IMR-90 (cell line): ENCODE measurements around the gene ARHGAP24. TPM values are rescaled to one million over a fixed set of nuclear protein-coding genes. Genes with fewer than 3 reads are reported as not detected.

Experiments
- ATAC-seq: fragments of 200-7000 bp; cut with Tn5 transposase; 2 replicates; pipeline ENCODE4 v1.9.1; 2020; ENCODE audit warnings: low read depth, mild to moderate bottlenecking, moderate library complexity
- BruUV-seq: library from RNA; stranded (reverse); fragments of 400-500 nt; replicated peaks from 2 replicates; lab custom pipeline; 2021; lab: Mats Ljungman, UMichigan
- CTCF ChIA-PET: fragments of 300-600 bp; formaldehyde crosslinking; extraction: SDS; loops from one replicate; lab custom pipeline; 2021; ENCODE audit warnings: antibody characterized with exemption; lab: Yijun Ruan, JAX
- POLR2A ChIA-PET: fragments of 300-600 bp; sonication (Branson Sonifier 250); formaldehyde crosslinking; loops from one replicate; lab custom pipeline; 2022; ENCODE audit warnings: antibody characterized with exemption; ENCODE audit not compliant: unreplicated experiment; lab: Charles Lee
- DNase-seq: peaks from one replicate; pipeline ENCODE4 v3.0.0; 2013
- H2AFZ ChIP-seq: replicated peaks from 2 replicates; pipeline ENCODE3; 2013; ENCODE audit warnings: low read length, mild to moderate bottlenecking; ENCODE audit not compliant: poor library complexity
- H2AK5ac ChIP-seq: 2 replicates; pipeline ENCODE4 v1.6.1; 2013; ENCODE audit warnings: low read depth, low read length, inconsistent platforms
- H2AK9ac ChIP-seq: replicated peaks from 2 replicates; pipeline ENCODE3; 2013; ENCODE audit warnings: mild to moderate bottlenecking, low read depth, low read length, moderate library complexity; ENCODE audit not compliant: poor library complexity
- H2BK120ac ChIP-seq: 2 replicates; pipeline ENCODE4 v1.6.1; 2013; ENCODE audit warnings: low read depth, low read length, inconsistent platforms
- H2BK15ac ChIP-seq: 3 replicates; pipeline ENCODE4 v1.6.1; 2013; ENCODE audit warnings: low read depth, low read length, inconsistent platforms
- H2BK20ac ChIP-seq: 2 replicates; pipeline ENCODE4 v1.6.1; 2013; ENCODE audit warnings: low read depth, mild to moderate bottlenecking, inconsistent platforms, low read length, moderate library complexity
- H2BK5ac ChIP-seq: 2 replicates; pipeline ENCODE4 v1.6.1; 2013; ENCODE audit warnings: mild to moderate bottlenecking, low read depth, low read length, inconsistent platforms; ENCODE audit not compliant: poor library complexity, severe bottlenecking
- H3K14ac ChIP-seq: replicated peaks from 2 replicates; pipeline ENCODE4 v1.6.1; 2013; ENCODE audit warnings: low read depth, low read length, inconsistent platforms
- H3K18ac ChIP-seq: 2 replicates; pipeline ENCODE4 v1.6.1; 2013; ENCODE audit warnings: low read depth, low read length, control low read depth
- H3K23ac ChIP-seq: 2 replicates; pipeline ENCODE4 v1.6.1; 2013; ENCODE audit warnings: low read depth, low read length, inconsistent platforms
- H3K27ac ChIP-seq: 2 replicates; pipeline ENCODE4 v1.5.1; 2013; ENCODE audit warnings: mild to moderate bottlenecking, control low read depth, low read length; ENCODE audit not compliant: insufficient read depth
- H3K27me3 ChIP-seq: 2 replicates; pipeline ENCODE4 v1.6.1; 2013; ENCODE audit warnings: low read length; ENCODE audit not compliant: control insufficient read depth, insufficient read depth
- H3K36me3 ChIP-seq: 2 replicates; pipeline ENCODE4 v1.6.1; 2013; ENCODE audit warnings: low read length, mixed read lengths; ENCODE audit not compliant: control insufficient read depth, insufficient read depth
- H3K4ac ChIP-seq: 2 replicates; pipeline ENCODE4 v1.6.1; 2013; ENCODE audit warnings: low read depth, low read length, inconsistent platforms
- H3K4me1 ChIP-seq: 2 replicates; pipeline ENCODE4 v1.6.1; 2013; ENCODE audit warnings: low read length, mixed read lengths; ENCODE audit not compliant: control insufficient read depth, insufficient read depth
- H3K4me2 ChIP-seq: 2 replicates; pipeline ENCODE4 v1.6.1; 2013; ENCODE audit warnings: low read depth, mild to moderate bottlenecking, control low read depth, low read length, moderate library complexity
- H3K4me3 ChIP-seq: 2 replicates; pipeline ENCODE4 v1.5.1; 2013; ENCODE audit warnings: low read depth, mild to moderate bottlenecking, control low read depth, low read length, moderate library complexity; ENCODE audit not compliant: insufficient read depth
- H3K56ac ChIP-seq: 2 replicates; pipeline ENCODE4 v1.6.1; 2013; ENCODE audit warnings: low read length, inconsistent platforms; ENCODE audit not compliant: insufficient read depth; ENCODE audit errors: extremely low read depth
- H3K79me1 ChIP-seq, 2 experiments: 2 replicates each; pipeline ENCODE4 v1.6.1; 2013; ENCODE audit warnings: low read length in 2 of 2, inconsistent platforms in 1 of 2, low read depth in 1 of 2
- H3K9ac ChIP-seq: 2 replicates; pipeline ENCODE4 v1.6.1; 2013; ENCODE audit warnings: low read depth, low read length, control low read depth
- H3K9me1 ChIP-seq: 2 replicates; pipeline ENCODE4 v1.6.1; 2013; ENCODE audit warnings: low read length, inconsistent platforms; ENCODE audit not compliant: insufficient read depth
- H3K9me3 ChIP-seq: 2 replicates; pipeline ENCODE4 v1.6.1; 2013; ENCODE audit warnings: low read length; ENCODE audit not compliant: control insufficient read depth, insufficient read depth
- H4K20me1 ChIP-seq: 2 replicates; pipeline ENCODE4 v1.6.1; 2013; ENCODE audit warnings: low read length, inconsistent platforms; ENCODE audit not compliant: insufficient read depth
- H4K5ac ChIP-seq: 2 replicates; pipeline ENCODE4 v1.6.1; 2013; ENCODE audit warnings: mild to moderate bottlenecking, low read depth, low read length, control low read depth
- H4K8ac ChIP-seq, 2 experiments: 2 replicates each; pipeline ENCODE4 v1.6.1; 2013; ENCODE audit warnings: low read depth in 2 of 2, low read length in 2 of 2, control low read depth in 1 of 2, inconsistent platforms in 1 of 2
- H4K91ac ChIP-seq: 2 replicates; pipeline ENCODE4 v1.6.1; 2013; ENCODE audit warnings: low read depth, low read length, inconsistent platforms; ENCODE audit not compliant: insufficient read depth
- FOS ChIP-seq: fragments of 150-350 bp; IDR thresholded peaks from 2 replicates; pipeline ENCODE4 v1.6.1; 2016; ENCODE audit warnings: low read depth, low read length
- RCOR1 ChIP-seq: IDR thresholded peaks from 2 replicates; pipeline ENCODE4 v1.6.1; 2012; ENCODE audit warnings: mild to moderate bottlenecking, low read length, improper control_type of control experiment; ENCODE audit not compliant: insufficient replicate concordance
- SMC3 ChIP-seq: fragments of 150-350 bp; IDR thresholded peaks from 2 replicates; pipeline ENCODE4 v1.6.1; 2016; ENCODE audit warnings: low read depth, mild to moderate bottlenecking, antibody characterized with exemption, low read length, moderate library complexity
- WGBS, 2 experiments: methylation state at CpG; one replicate each; pipeline versions ENCODE4 v1.1.5 to v1.1.7; 2013; ENCODE audit warnings: missing lambda C conversion rate in 2 of 2; ENCODE audit not compliant: insufficient read length in 1 of 2; ENCODE audit errors: extremely low coverage in 2 of 2; 5-methylcytosine and 5-hydroxymethylcytosine counted together
- dilution Hi-C: fragments of 300-500 bp; cut with HindIII; formaldehyde crosslinking; loops from one replicate; pipeline ENCODE4 v1.14.3; 2018; ENCODE audit warnings: low sequenced_read_pairs; ENCODE audit not compliant: unreplicated experiment
- in situ Hi-C: fragments of 300-500 bp; cut with MboI; formaldehyde crosslinking; loops from 3 replicates; pipeline ENCODE4 v1.14.3; 2019; ENCODE audit warnings: low sequenced_read_pairs, inconsistent platforms, mixed read lengths
- intact Hi-C: fragments of 100-400 bp; cut with micrococcal nuclease; formaldehyde crosslinking; loops from 2 replicates; pipeline ENCODE4 v1.10.0; 2022
- polyA plus RNA-seq, 3 experiments: library from polyadenylated mRNA; depleted of rRNA; stranded (reverse); fragments of >200 nt; gene quantifications; 2 replicates each; pipeline ENCODE4 v1.2.3, GENCODE V29; 2012; ENCODE audit warnings: low replicate concordance in 1 of 3
- total RNA-seq: library from RNA; depleted of rRNA; stranded (reverse); fragments of >200 nt; gene quantifications from 2 replicates; pipeline ENCODE4 v1.2.3, GENCODE V29; 2012
- TF ChIP-seq, protein P1 (sequence below): conservative IDR thresholded peaks from 2 replicates; pipeline ENCODE4 v1.5.1; 2012; ENCODE audit warnings: mild to moderate bottlenecking, low read depth, low read length, improper control_type of control experiment

Gene ARHGAP24
- total and polyA plus RNA-seq, 2 of the 4 experiments (the other 2 are of a cell fraction) = 11.9 to 24.0 TPM

DNA sequence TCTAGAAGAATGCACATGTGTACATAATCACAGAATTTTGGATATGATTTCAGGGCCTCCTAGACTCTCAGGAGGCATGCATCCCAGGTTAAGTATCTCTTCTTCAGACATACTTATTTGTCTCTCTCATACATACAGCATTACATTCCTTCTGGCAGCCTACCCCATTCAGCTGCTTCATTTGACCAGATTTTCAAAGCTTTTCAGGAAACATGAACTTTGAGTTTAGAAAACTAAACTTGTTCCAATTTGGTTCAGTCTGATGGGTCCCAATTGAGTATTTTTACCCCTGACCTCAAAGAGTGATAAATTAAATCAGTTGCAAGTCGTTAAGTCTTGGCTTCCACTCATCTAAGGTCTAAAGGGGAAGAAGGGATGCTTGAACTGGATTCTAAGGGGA, 330.9 kb downstream of the ARHGAP24 start:
- no peak overlapping the region for H3K4me3 ChIP-seq
- ChIA-PET CTCF (interaction anchor here (1.6 kb wide), 1 partner anchor 9 kb away, joined by 9 read pairs; no protein-coding TSS in a partner anchor), POLR2A (no interaction called here)
- no peaks in the 10 kb centered on the region for H4K20me1 ChIP-seq
- H2BK5ac ChIP-seq = no peak overlapping the region
- no peak overlapping the region for H3K27ac ChIP-seq
- WGBS, 2 experiments = no CpG with 5 or more reads among the region's 1 CpG
- DNase-seq = no peak
- H2BK20ac ChIP-seq = no peak overlapping the region
- H3K4me1 ChIP-seq = no peaks in the 10 kb centered on the region
- dilution Hi-C loops = no loop called here
- H4K91ac ChIP-seq = no peak overlapping the region
- H3K23ac ChIP-seq = no peak overlapping the region
- no peak overlapping the region for H3K18ac ChIP-seq
- H3K27me3 ChIP-seq = no peaks in the 10 kb centered on the region
- H3K9me1 ChIP-seq = no peaks in the 10 kb centered on the region
- H3K9ac ChIP-seq = no peak overlapping the region
- peaks cover 9 to 36% of the 10 kb centered on the region in 2 experiments for H3K79me1 ChIP-seq
- no peak overlapping the region for H4K8ac ChIP-seq
- ATAC-seq = no peak
- H3K36me3 ChIP-seq = no peaks in the 10 kb centered on the region
- H2BK15ac ChIP-seq = no peak overlapping the region
- H3K4ac ChIP-seq = no peak overlapping the region
- no peak overlapping the region for H2BK120ac ChIP-seq
- H2AK5ac ChIP-seq = no peak overlapping the region
- H3K14ac ChIP-seq = no peak overlapping the region
- in situ Hi-C loops = no loop called here
- intact Hi-C loops = no loop called here
- no TSS peak for BruUV-seq
- H4K5ac ChIP-seq = no peak overlapping the region
- H2AFZ ChIP-seq = no peak overlapping the region
- H3K56ac ChIP-seq = no peak overlapping the region
- H3K9me3 ChIP-seq = no peaks in the 10 kb centered on the region
- H2AK9ac ChIP-seq = no peak overlapping the region
- TF ChIP-seq FOS (no peak), RCOR1 (no peak), SMC3 (no peak)
- TF ChIP-seq, protein P1, sequence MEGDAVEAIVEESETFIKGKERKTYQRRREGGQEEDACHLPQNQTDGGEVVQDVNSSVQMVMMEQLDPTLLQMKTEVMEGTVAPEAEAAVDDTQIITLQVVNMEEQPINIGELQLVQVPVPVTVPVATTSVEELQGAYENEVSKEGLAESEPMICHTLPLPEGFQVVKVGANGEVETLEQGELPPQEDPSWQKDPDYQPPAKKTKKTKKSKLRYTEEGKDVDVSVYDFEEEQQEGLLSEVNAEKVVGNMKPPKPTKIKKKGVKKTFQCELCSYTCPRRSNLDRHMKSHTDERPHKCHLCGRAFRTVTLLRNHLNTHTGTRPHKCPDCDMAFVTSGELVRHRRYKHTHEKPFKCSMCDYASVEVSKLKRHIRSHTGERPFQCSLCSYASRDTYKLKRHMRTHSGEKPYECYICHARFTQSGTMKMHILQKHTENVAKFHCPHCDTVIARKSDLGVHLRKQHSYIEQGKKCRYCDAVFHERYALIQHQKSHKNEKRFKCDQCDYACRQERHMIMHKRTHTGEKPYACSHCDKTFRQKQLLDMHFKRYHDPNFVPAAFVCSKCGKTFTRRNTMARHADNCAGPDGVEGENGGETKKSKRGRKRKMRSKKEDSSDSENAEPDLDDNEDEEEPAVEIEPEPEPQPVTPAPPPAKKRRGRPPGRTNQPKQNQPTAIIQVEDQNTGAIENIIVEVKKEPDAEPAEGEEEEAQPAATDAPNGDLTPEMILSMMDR = no peak
- no peak overlapping the region for H3K4me2 ChIP-seq
